ENCODE data around the gene ENTR1. TPM values are rescaled to one million over a fixed set of nuclear protein-coding genes. Genes with fewer than 3 reads are reported as not detected.
A peak's percentile ranks its signal among the peaks of the same experiment; 100 is the strongest.

The ENTR1 gene
- total and polyA plus RNA-seq, 2 of the 13 experiments (the other 11 are each of a cell fraction or from before 2014, with no cell fraction given) = 70.1 to 76.4 TPM

DNA sequence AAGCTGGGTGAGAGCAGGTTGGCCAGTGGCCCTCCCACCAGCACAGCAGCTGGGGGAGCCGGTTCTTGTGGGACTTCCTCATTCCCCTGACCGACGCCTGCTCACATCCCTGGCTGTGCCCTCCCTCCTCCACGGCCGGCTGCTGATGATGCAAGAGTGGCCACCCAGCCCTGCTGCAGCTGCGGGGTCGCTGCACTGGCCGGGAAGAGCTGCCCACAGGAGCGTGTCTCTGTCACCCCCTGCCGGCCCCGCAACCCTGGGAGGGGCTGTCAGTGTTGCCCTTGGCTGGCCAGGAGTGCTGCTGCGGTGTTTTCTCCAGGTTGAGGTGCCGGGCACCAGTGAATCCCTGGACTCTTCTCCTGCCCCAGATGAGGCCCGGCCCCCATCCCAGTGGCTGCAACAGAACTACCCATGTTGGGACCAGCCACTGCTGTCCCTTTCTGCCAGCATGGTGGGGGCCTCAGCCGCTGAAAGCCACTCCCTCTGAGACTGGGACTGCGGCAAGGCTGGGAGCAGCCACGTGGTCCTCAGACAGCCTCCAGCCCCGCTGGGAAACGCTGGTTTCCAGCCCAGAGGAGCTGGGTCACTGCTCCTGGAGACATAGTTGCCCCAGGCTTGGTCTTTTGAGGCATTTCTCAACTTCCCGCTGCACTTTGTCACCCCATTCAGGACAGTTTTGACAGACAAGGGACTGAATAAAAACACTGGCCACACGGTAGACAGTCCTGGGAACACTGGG is 37.7 kb downstream of the ENTR1 start (continued):
- TF ChIP-seq SOX5 (CRISPR knock-in tag; IDR thresholded peaks at IDR 0.05; ENCODE audit: borderline replicate concordance) (0 out of 2 replicates have a peak, but pooled peaks have one; percentile 44), ZNF891 (CRISPR knock-in tag; IDR thresholded peaks at IDR 0.05) (0 out of 2 replicates have a peak, but pooled peaks have one; percentile 47), ZNF180 (CRISPR knock-in tag; IDR thresholded peaks at IDR 0.05; ENCODE audit: borderline replicate concordance, low read depth) (0 out of 2 replicates have a peak, but pooled peaks have one; percentile 49), ARHGAP35 (CRISPR knock-in tag; IDR thresholded peaks at IDR 0.05; ENCODE audit: borderline replicate concordance) (no peak; the same call in 1 of the 2 replicates), ZNF3 (CRISPR knock-in tag; IDR thresholded peaks at IDR 0.05) (no peak), SAP130 (CRISPR knock-in tag; IDR thresholded peaks at IDR 0.05; ENCODE audit: low read depth) (peak; percentile 92), NFKB2 (CRISPR knock-in tag; IDR thresholded peaks at IDR 0.05; ENCODE audit: borderline replicate concordance) (peak; percentile 45; the same call in 1 of the 2 replicates), HOXA5 (CRISPR knock-in tag; IDR thresholded peaks at IDR 0.05) (peak; percentile 82; the same call in 1 of the 2 replicates), SIN3A (IDR thresholded peaks at IDR 0.05; ENCODE audit: borderline replicate concordance, low read depth, low read length) (0 out of 2 replicates have a peak, but pooled peaks have one; percentile 58), ZNF775 (CRISPR knock-in tag; IDR thresholded peaks at IDR 0.05; ENCODE audit: borderline replicate concordance) (no peak), CEBPG (CRISPR knock-in tag; IDR thresholded peaks at IDR 0.05) (peak; percentile 99), CCDC6 (CRISPR knock-in tag; IDR thresholded peaks at IDR 0.05) (0 out of 2 replicates have a peak, but pooled peaks have one; percentile 8)
- TF ChIP-seq, protein P1, sequence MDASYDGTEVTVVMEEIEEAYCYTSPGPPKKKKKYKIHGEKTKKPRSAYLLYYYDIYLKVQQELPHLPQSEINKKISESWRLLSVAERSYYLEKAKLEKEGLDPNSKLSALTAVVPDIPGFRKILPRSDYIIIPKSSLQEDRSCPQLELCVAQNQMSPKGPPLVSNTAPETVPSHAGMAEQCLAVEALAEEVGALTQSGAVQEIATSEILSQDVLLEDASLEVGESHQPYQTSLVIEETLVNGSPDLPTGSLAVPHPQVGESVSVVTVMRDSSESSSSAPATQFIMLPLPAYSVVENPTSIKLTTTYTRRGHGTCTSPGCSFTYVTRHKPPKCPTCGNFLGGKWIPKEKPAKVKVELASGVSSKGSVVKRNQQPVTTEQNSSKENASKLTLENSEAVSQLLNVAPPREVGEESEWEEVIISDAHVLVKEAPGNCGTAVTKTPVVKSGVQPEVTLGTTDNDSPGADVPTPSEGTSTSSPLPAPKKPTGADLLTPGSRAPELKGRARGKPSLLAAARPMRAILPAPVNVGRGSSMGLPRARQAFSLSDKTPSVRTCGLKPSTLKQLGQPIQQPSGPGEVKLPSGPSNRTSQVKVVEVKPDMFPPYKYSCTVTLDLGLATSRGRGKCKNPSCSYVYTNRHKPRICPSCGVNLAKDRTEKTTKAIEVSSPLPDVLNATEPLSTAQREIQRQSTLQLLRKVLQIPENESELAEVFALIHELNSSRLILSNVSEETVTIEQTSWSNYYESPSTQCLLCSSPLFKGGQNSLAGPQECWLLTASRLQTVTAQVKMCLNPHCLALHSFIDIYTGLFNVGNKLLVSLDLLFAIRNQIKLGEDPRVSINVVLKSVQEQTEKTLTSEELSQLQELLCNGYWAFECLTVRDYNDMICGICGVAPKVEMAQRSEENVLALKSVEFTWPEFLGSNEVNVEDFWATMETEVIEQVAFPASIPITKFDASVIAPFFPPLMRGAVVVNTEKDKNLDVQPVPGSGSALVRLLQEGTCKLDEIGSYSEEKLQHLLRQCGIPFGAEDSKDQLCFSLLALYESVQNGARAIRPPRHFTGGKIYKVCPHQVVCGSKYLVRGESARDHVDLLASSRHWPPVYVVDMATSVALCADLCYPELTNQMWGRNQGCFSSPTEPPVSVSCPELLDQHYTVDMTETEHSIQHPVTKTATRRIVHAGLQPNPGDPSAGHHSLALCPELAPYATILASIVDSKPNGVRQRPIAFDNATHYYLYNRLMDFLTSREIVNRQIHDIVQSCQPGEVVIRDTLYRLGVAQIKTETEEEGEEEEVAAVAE (CRISPR knock-in tag; IDR thresholded peaks at IDR 0.05; ENCODE audit: borderline replicate concordance) = peak; percentile 59; the same call in 1 of the 2 replicates
- TF ChIP-seq, protein P2, sequence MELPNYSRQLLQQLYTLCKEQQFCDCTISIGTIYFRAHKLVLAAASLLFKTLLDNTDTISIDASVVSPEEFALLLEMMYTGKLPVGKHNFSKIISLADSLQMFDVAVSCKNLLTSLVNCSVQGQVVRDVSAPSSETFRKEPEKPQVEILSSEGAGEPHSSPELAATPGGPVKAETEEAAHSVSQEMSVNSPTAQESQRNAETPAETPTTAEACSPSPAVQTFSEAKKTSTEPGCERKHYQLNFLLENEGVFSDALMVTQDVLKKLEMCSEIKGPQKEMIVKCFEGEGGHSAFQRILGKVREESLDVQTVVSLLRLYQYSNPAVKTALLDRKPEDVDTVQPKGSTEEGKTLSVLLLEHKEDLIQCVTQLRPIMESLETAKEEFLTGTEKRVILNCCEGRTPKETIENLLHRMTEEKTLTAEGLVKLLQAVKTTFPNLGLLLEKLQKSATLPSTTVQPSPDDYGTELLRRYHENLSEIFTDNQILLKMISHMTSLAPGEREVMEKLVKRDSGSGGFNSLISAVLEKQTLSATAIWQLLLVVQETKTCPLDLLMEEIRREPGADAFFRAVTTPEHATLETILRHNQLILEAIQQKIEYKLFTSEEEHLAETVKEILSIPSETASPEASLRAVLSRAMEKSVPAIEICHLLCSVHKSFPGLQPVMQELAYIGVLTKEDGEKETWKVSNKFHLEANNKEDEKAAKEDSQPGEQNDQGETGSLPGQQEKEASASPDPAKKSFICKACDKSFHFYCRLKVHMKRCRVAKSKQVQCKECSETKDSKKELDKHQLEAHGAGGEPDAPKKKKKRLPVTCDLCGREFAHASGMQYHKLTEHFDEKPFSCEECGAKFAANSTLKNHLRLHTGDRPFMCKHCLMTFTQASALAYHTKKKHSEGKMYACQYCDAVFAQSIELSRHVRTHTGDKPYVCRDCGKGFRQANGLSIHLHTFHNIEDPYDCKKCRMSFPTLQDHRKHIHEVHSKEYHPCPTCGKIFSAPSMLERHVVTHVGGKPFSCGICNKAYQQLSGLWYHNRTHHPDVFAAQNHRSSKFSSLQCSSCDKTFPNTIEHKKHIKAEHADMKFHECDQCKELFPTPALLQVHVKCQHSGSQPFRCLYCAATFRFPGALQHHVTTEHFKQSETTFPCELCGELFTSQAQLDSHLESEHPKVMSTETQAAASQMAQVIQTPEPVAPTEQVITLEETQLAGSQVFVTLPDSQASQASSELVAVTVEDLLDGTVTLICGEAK (IDR thresholded peaks at IDR 0.05) = no peak
- TF ChIP-seq, protein P2 (CRISPR knock-in tag; IDR thresholded peaks at IDR 0.05) = 0 out of 2 replicates have a peak, but pooled peaks have one; percentile 8

All from HepG2 (cell line).